NCI-H2196 (cell line): ENCODE data around the gene RPS6KA2.

Source experiments
- DNase-seq: peaks from one replicate; lab custom pipeline; 2025; ENCODE audit not compliant: unreplicated experiment; lab: John Stamatoyannopoulos, UW

Gene RPS6KA2

DNA sequence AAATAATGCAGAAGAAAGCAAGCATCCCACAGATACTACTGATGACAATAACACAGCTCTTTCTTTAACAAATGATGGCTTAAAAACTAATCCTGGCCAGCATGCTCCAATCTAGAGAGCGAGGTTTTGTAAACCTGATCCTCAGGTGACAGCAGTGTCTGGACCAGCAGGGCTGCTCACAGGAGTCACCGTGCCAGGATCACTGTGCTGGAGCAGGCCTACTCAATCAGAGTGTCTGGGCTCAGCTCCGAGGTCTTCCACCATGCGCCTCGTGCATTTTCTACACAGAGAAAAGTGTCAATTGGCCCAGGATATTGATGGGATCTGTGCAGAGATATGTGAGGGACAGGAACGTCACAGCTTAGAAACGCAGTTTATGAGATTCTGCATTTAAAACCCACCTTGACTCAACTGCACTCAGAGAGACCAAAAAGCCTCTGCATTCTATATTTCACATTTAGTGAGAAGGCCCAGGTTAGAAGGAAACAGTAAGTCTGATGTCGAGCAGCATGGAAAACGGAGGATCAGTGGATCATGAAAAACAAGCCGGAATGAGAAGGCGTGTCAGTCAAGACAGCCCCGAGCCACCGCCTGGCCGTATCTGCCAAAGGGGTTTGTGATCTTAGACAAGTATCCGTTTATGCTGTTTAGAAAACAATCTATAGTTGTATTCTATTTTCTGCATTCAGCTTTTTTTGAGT lies 48.4 kb downstream of the RPS6KA2 start:
- no peak for DNase-seq

DNA sequence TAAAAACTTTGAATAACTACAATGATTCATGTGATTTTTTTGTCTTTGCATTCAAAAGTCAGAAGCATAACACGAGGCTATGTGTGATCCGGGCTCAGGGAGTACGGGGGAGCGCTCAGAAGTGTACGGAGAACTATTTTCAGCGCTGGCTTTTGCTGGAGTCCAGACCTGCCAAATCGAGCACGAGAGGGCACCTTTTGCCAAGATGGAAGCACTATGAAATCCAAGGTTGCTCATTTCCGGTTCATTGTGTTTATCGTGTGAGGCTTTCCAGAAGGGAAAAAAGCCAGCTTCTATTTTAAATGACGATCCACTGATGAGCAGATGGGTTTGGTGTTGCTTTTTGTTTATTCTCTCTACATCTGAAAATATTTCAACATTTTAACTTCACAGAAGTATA lies 51.8 kb downstream of the RPS6KA2 start:
- no peak for DNase-seq

DNA sequence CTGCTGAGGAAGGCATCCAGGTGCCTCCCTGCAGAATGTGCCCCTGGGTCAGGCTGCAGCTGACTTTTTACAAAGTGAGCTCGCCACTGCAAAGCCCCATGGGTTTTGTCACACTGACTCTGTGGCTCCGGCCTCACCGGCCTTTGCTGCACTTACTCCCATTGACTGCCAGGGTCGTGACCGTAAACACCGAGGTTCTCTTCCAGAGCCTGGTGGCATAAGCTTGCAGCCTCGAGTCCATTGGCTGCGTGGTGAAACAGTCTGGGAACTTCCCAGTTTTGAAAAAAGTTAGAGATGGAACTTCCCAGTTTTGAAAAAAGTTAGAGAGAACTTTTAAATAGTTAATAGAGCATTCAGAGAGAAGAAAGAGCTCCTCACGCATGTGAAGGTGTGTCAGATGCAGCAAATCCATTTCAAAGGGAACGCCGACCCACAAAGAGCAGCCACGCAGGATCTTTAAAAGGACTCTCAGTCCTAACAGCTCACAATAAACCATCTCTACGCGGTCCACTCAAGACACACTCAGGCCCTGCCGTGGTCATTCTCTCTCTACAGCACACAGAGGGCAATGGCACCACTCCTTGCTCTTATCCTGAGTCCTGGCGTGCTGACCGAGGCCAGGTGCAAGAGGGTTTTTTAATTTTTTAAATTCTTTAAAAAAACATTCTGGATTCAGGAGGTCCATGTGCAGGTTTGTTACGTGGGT lies 53.4 kb downstream of the RPS6KA2 start:
- DNase-seq: no peak

DNA sequence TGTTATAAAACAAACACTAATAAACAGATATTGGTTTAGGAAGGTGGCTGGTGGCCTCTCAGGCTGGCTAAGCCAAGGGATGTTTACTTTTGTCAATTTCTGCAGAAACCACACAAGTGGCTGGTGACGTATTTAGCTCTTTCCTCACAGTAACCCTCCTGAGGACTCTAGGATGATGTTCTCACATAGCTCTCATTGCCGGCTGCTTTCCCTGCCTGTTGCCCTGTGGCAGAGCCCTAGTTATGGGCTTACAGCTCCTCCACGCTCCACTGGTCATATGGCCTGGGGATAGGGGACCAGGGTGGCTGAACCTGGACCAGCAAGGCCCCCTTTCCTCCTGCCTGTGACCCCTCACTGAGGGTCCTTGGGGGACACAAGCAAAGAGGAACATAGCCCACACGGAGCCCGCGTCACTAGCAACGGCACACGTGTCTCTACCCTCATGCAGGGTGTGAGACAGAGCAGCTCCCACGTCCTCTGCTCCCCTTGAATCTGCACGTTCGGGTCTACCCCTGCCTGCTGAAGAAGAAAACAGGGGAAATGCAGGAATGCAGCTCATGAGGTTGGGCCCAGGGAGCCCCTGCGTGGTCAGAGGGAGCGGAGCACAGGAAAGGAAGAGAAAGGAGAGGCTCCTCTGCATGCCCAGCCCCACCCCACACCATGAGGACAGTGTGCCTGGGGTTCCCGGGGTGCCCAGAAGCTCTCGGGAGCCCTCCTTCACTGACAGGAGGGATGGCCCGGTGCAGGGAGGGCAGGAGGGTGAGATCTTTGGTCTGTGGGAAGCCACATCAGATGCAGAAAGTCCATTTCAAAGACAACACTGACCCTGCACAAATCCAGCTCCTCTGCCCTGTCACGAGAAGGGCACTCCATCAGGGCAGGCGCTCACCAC lies 54.4 kb downstream of the RPS6KA2 start:
- no peak for DNase-seq

GRCh38 chr6:166570929-166571713 lies 55.9 kb downstream of the RPS6KA2 start:
- no peak for DNase-seq

DNA sequence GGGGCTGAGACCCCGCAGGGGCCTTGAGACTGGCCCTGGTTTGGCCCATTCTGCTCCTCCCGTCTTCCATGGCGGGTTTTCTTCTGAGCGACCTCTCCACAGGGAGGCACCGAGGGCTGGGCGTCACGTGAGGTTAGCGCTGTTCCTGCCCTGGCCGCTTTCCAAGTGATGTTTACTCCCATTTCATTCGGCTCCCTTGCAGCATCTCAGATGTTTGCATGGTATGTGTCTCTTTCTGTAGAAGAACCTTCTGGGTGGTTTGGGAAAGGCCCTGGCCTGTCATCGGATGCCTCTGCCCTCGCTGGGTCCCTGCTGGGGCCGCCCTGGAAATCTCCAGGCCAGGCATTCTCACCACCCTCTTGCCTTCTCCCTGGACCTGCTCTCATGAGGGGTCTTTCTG lies 57.8 kb downstream of the RPS6KA2 start:
- no peak for DNase-seq

DNA sequence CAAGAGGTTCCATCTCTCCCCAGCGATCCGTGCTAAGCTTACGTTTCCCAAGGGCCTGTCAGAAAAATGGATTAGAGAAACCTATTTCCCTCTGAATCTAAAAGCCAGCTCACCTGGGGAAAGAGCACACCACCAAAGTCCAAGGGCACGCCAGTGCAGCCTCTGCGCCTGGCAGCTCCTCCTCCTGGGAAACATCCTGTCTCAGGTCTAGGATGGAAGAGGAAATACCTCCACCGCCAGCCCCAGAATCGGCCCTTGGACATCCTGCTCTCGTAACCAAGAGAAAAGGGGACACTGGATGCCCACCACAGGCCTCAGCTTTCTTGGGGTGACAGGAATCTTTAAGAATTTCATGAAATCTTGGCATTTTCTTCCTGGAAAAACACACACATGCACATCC lies 59.2 kb downstream of the RPS6KA2 start:
- DNase-seq: no peak

DNA sequence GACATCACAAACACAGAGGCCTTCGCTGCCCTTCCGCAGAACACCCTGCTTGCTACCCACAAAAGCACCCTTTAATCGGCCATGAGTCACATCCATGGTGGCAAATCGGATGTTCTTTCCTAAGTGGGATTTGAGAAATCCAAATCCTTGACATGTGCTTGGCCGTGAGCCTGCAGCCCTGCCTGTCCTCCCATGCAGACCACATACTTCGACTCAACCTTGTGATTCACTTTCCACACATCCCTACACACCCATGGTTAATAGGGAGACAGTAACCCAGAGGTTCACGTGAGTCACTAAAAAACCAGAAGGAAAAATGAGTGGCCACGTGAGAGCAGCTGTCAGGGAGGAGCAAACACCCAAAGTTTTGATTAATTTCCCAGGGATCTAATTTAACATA lies 59.9 kb downstream of the RPS6KA2 start:
- DNase-seq: no peak

GRCh38 chr6:166566026-166567011 lies 60.7 kb downstream of the RPS6KA2 start:
- DNase-seq: no peak

DNA sequence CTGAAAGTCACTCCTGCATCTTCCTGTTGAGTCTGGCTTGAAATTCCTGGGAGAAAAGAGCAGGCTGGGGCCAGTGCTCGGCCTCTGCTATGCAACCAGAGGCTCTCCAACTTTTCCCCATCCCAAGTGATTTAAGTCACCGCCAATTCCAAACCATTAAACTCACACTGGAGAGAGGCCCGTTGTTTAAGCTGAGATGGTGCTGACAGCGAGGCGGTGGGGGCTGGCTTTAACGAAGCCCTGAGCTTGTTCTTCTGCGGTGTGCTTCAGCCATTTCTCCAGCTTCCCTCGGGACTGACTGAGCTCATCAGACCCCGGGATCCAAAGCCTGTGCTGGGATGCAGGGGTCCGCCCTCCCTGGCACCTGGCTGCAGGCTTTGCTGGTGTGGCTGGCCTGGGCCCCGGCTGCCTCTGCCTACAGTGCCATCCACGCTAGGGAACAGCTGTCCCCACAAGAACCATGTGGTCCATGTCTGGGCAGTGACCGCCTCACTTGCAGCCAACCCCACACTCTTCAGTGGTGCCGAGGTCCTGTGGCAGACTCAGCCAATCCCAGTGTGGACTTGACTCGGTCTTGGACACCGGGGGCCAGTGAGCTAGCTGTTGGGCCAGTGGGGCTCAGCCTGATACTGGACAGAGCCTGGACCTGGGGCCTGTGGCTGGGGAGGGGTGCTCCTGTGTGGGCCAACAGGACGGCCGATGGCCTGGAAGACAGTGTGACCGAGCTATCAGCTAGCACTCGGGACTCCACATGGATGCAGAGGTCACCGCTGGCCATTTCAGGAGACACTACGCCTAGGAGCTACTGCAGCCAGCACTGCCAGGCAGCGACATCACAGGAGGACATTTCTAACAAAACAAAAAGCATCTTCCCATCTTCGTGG lies 61.7 kb downstream of the RPS6KA2 start:
- DNase-seq: no peak

DNA sequence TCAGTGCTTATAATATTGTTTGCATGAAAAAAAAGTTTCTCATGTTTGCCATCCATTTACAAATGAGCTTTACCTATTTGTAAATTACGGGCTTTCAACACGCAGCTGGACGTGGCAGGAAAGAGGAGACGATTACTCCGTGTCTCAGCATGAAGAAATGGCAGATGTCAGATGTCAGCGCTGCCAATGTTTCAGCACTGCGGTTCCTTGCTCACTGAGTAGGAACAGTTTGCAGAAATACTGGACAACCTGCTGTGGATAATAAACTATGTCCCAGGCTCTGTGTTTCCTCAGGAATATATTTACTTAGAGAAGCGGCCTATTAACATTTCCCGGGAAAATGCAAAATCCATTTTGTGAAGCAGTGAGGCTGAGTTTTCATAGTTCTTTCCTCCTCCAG lies 63.2 kb downstream of the RPS6KA2 start:
- DNase-seq: no peak

- DNase-seq: no peak
Observed at GRCh38 chr6:166563200-166563599, 63.9 kb downstream of the RPS6KA2 start.

DNA sequence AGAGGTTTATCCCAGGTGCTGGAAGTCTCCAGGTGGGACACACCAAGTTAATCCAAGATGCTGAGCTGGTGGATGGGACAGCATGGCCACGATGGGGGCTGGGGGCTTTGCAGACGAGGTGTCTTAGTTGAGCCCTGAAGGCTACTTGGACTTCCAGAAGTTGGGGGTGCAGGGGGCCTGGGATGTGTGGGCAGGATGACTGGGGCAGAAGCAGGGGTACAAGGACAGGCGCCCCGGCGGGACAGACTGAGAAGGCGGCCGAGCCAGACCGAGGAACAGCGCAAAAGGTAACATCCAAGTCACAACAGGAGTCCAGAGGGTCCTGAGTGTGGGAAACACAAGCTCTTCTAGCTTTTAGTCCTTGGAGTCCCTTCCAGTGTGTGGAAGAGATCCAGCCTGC lies 64.3 kb downstream of the RPS6KA2 start:
- DNase-seq: no peak

- no peak for DNase-seq
Observed at GRCh38 chr6:166561771-166562359, 65.2 kb downstream of the RPS6KA2 start.

GRCh38 chr6:166560222-166560621 lies 66.8 kb downstream of the RPS6KA2 start:
- DNase-seq: no peak

DNA sequence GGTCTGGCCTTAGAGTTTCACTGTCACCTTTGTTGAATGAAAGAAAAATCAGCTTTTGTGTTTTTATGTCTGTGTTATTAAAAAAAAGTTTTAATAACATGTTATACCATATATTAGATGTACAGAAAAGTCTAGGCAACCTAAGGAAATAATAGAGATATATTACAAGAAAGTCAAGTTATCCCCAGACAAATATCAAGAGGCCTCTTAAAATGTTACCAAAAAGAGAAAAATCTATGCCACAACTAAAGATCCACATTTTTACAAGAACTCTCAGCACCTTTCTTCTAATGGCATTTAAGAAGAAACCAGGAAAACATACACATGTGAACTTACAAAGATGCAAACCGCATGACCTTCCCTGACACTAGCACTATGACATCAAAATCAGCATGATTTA lies 67.4 kb downstream of the RPS6KA2 start:
- DNase-seq: no peak

GRCh38 chr6:166559211-166559610 lies 67.8 kb downstream of the RPS6KA2 start:
- DNase-seq: no peak
